LNCAP (cell line): ENCODE measurements around the gene BCAS1.
A peak's percentile ranks its signal among the peaks of the same experiment; 100 is the strongest.

Source experiments
- CTCF ChIP-seq: fragments of 450-650 bp; IDR thresholded peaks from 2 replicates; pipeline ENCODE4 v1.5.1; 2017; ENCODE audit warnings: mild to moderate bottlenecking

The BCAS1 gene

GRCh38 chr20:53948383-53949318 lies 121.7 kb downstream of the BCAS1 start:
- no peak for TF ChIP-seq CTCF

- no peak for TF ChIP-seq CTCF
Measured at GRCh38 chr20:53947501-53948195, 122.7 kb downstream of the BCAS1 start.

- no peak for TF ChIP-seq CTCF
Measured at GRCh38 chr20:53946106-53946505, 124.3 kb downstream of the BCAS1 start.

GRCh38 chr20:53945478-53945877 lies 124.9 kb downstream of the BCAS1 start:
- no peak for TF ChIP-seq CTCF

GRCh38 chr20:53944796-53945195 lies 125.6 kb downstream of the BCAS1 start:
- TF ChIP-seq CTCF, result no peak

GRCh38 chr20:53943522-53944291 lies 126.7 kb downstream of the BCAS1 start:
- TF ChIP-seq CTCF, result peak; percentile 56

GRCh38 chr20:53942973-53943372 lies 127.4 kb downstream of the BCAS1 start:
- TF ChIP-seq CTCF, result no peak
